HCEC 1CT (cell line): ENCODE results near the gene SGMS1.
"Not testable (repeated sequence)": the region's sequence is repeated elsewhere in the genome, so short reads cannot be mapped to it uniquely, and the experiment has no call there.

Source experiments
- DNase-seq: peaks from one replicate; pipeline ENCODE4 v3.0.0-alpha.2; 2017

The SGMS1 gene

GRCh38 chr10:50579491-50580261, 44.1 kb downstream of the SGMS1 start:
- DNase-seq: no peak

GRCh38 chr10:50578949-50579348, 44.8 kb downstream of the SGMS1 start:
- DNase-seq: no peak

DNA sequence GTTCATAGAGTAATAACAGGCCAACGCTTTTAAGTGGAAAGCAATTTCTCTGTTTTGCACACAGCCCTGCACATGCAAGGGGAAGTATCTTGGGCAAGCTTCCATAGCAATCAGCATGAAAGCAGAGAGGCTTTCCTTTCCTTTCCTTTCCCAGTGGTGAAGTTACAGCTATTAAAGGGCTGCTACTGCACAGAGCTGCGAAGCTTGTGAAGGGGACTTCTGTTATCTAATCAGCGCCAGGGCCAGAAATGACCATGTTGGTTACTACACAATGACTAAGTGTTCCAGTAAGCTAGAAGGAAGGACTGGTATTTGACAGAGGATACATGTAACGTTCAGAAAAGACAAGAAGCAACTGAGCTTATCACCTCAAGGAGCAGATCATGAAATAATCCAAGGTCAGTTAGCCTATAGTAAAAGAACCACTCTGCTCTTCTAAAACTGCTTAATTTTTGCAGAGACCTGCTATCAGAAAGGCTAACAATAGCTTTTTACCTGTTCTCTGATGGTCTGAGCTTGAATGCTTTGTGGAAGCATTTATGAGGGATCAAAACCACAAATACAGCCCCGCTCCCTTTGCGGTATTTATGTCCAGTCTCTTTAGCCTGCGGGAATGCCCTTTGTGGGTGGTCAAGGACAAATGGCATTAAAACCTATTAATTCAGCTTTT, 45.9 kb downstream of the SGMS1 start:
- DNase-seq: no peak

DNA sequence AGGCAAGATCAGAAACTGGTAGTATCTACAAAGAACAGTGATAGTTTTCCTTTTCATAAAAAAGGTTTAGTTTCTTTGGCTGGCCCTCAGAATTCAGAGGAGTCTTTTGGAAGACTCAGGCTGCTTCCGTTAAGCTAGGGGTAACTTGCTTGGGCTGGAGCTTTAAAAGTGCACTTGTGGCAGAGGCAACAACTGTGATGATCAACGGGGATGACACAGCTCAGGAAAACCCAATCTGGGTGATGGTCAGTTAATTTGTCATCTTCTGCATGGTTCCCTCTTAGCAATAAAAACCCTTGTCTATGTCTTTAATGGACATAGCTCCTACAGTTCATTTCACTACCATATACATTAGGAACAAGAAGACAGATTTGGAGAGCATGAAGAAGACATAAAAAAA, 46.7 kb downstream of the SGMS1 start:
- DNase-seq: no peak

DNA sequence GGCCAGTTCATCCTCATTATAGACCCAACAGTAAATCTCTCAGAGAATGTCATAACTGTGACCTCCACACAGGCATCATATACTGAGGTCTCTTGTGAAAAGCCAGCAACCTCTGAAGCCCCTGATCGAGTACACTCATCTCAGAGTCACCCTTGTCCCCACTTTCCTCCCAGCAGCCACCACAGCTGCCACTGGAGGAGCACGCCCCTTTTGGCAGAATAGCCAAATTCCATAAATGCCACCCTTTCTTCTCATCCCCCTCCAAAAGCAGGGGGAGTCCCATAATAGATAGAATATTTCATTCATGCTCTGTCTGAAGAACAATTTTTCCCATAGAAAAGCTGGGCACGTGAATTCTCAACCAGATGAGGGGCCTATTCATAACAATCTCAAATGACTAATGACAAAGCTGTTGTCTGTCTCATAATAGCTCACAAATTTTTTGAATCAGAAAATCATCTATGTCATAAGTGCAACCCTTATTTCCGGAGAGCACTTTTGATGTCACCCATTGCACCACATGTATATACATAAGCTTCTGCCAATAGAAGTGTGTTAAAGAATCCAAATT, 47.4 kb downstream of the SGMS1 start:
- peak; percentile 37 for DNase-seq

GRCh38 chr10:50575477-50576244, 48.1 kb downstream of the SGMS1 start:
- no peak for DNase-seq

GRCh38 chr10:50574931-50575330, 48.8 kb downstream of the SGMS1 start:
- no peak for DNase-seq

DNA sequence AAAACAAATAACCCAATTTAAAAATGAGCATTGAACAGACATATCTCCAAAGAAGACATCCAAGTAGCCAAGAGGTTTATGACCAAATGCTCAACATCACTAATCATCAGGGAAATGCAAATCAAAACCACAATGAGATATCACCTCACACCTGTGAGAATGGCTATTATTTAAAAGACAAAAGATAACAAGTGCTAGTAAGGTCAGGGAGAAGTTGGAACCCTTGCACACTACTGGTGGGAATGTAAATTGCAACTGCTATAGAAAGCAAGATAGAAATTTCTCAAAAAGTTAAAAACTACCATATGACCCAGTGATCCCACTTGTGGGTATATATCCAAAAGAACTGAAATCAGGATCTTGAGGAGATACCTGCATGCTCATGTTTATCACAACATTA, 49.5 kb downstream of the SGMS1 start:
- no peak for DNase-seq

DNA sequence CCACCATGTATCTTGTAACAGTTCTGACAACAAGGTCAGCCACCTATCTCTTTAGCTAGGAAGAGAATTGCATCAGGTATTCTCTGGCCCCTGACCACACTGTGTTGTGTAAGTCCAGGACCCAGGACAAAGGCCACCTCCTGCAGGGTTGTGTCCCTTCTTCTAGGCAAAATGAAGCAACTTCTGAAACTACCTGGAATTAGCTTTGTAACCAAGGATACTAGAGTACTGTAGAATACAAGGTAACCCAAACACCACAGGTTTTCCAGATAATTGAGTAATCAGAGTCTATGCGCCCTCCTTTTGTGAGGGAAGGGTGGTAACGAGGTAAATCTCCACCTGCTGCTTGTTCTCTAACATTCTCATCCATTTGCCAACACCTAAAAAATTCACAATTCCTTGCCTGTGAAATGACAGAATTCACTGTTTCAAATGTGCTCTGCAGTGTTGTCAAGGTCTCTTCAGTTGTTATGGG, 51.7 kb downstream of the SGMS1 start:
- DNase-seq: no peak

GRCh38 chr10:50568750-50569149, 55.0 kb downstream of the SGMS1 start:
- DNase-seq: not testable (repeated sequence)

- DNase-seq: no peak
Measured at GRCh38 chr10:50567384-50567783, 56.4 kb downstream of the SGMS1 start.

DNA sequence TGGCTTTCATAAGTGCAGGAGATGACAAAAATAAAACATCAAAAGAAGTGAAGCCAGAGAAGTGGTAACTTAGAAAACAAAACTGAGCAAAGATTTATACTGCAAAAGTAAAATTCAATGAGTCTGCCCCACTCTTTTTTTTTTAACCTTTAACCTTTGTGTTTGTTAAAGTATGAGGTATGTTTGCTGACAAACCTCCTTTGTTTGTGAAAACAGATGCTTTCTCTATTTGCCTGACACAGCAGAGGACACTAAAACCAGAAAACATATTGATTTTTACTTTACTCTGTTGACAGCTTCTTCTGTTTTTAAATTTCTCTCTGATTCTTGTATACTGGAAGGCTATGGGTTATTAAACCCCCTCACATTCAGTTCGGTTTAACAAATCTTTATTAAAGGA, 57.6 kb downstream of the SGMS1 start:
- no peak for DNase-seq

- DNase-seq: no peak
Measured at GRCh38 chr10:50565301-50566083, 58.3 kb downstream of the SGMS1 start.

DNA sequence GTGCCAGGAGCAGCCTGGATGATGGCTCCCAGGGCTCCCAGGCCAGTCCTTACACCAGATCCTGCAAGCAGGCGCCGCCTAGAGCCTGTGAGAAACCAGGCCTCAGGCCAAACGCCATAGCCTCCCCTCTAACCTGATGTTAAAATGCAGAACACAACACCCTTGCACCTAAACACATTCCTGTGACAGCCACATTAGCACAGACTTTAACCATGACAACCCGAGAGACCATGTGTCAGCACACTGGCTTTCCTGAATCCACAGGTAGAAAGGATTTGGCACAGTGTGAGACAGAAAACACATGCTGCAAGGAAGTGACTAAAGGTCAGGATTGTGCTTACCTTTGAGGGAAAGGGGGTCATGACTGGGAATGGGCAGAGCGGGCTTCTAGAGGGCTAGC, 59.9 kb downstream of the SGMS1 start:
- no peak for DNase-seq

DNA sequence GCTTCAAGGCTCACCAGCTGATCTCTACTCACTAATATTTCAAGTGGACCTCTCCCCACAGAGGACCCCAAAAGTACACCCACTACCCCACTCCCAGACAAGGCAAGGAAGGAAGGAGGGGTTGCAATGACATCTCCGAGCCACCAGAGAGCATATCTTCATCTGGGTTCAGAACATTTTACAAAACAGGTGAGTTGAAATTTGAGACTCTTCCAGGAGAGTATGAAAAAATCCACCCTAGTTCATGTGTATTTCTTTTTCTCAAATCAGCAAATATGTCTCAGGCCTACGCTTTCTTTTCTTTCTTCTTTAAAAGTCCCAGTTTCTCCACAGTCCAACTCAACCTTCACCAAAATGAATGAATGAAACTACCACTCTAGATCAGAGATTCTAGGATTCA, 61.9 kb downstream of the SGMS1 start:
- DNase-seq: peak; percentile 18

GRCh38 chr10:50561266-50561665, 62.5 kb downstream of the SGMS1 start:
- peak; percentile 80 for DNase-seq

- no peak for DNase-seq
Measured at GRCh38 chr10:50560370-50560769, 63.4 kb downstream of the SGMS1 start.

DNA sequence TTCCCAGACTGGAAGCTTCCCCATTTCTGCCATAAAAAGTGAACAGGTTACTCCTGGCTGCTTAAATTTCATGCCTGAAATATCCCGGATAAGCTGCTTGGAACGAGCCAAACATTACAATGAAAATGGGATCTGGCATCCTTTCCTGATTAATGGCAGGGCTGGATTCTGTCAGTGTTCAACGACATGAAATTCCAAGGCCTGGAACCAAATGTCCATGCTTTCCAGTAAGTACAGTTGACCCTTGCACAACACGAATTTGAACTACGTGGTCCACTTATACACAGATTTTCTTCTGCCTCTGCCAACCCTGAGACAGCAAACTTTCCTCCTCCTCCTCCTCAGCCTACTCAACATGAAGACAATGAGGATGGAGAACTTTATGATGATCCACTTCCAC, 65.4 kb downstream of the SGMS1 start:
- DNase-seq: no peak

DNA sequence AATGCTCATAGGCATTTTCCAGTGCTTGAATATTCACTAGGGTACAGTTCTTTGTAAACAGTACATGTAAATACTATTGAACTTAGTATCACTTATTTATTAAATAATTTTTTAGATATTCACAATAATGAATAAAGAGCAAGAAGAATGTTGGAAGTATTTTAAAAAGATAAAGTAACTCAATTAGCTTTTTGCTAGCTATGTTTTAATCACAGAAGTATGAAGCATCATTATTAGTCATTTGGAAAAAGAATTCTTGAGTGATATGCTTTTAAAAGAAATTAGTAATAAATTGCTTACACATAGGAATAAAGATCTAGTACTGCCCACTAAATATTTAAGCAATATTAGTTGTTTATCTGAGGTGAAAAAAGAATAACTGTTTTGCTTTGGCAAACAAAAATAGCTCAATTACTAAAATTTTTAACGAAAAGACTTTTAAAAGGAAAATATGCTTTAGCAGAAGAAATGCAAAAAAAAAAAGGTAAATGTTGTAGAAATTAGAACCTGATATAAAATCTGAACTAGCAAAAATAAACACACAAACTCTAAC, 66.5 kb downstream of the SGMS1 start:
- peak; percentile 26 for DNase-seq

GRCh38 chr10:50556237-50557120, 67.3 kb downstream of the SGMS1 start:
- DNase-seq: no peak

DNA sequence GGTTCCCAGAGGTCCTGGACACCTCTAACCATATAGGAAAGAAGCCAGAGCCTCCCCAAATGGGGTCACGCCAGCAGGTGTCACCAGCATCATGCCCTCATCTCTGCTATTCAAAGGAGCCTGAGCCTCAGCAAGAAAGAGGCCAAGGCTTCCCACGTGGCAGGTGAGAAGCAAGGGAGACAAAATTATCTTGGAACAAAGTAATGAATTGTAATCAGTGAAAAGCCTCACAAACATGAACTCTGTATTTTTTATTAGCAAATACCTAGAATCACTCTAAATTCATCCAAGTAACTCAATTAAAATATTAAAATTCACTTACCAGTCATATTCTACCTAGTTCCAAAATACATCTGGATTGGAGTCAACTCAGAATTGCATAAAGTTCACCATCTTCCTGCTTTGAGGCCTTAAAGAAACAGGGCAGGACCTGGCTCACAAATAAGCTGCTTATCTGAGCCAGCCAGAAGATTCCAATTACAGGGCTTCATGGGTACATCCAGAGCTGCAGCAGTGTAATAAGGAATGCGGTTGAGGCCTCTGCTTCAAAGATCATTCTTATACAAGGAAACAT, 68.7 kb downstream of the SGMS1 start:
- DNase-seq: no peak
